ENCODE results near the gene KCNH8. TPM values are rescaled to one million over a fixed set of nuclear protein-coding genes. Genes with fewer than 3 reads are reported as not detected.
A peak's percentile ranks its signal among the peaks of the same experiment; 100 is the strongest.
"Not testable (repeated sequence)": the region's sequence is repeated elsewhere in the genome, so short reads cannot be mapped to it uniquely, and the experiment has no call there.

The KCNH8 gene
- total RNA-seq, 3 donors from 2014 or later (not counting 1 experiment from before 2014, with no cell fraction given), result 0.10 TPM; not detected in 2

GRCh38 chr3:19226479-19226878, 78.2 kb downstream of the KCNH8 start:
- Histone ChIP-seq H3K4me1 (ENCODE audit: control insufficient read depth, insufficient read depth, low read length) (no peaks in the 10 kb centered on the region), H3K27ac (ENCODE audit: low read length) (no peak overlapping the region), H3K4me3 (ENCODE audit: low read length) (no peak overlapping the region), H3K36me3 (ENCODE audit: control insufficient read depth, insufficient read depth, low read length) (no peaks in the 10 kb centered on the region), H3K27me3 (ENCODE audit: control insufficient read depth, insufficient read depth, low read length) (no peaks in the 10 kb centered on the region), H3K9me3 (ENCODE audit: control insufficient read depth, insufficient read depth, low read length) (no peaks in the 10 kb centered on the region)
- 62% methylated on average over 2 of the region's 2 CpGs for WGBS (ENCODE audit: insufficient coverage)
- Mint-ChIP-seq H3K36me3 (no peaks in the 10 kb centered on the region), H3K27me3 (ENCODE audit: low read depth in 2 of 2) (no peaks in the 10 kb centered on the region), H3K27ac (no peak overlapping the region), H3K4me3 (no peak overlapping the region), H3K9me3 (peaks cover 0 to 2% of the 10 kb centered on the region in 2 donors), H3K4me1 (no peaks in the 10 kb centered on the region)
- no peak for ATAC-seq
- intact Hi-C loops (cut with micrococcal nuclease), result no loop called here
- DNase-seq, result no peak
- TF ChIP-seq CTCF (IDR thresholded peaks at IDR 0.05), result no peak

GRCh38 chr3:19228167-19228566, 79.9 kb downstream of the KCNH8 start:
- TF ChIP-seq CTCF (IDR thresholded peaks at IDR 0.05), result no peak
- H3K36me3 Mint-ChIP-seq, result no peaks in the 10 kb centered on the region

GRCh38 chr3:19229086-19229485, 80.8 kb downstream of the KCNH8 start:
- Mint-ChIP-seq H3K27me3 (ENCODE audit: low read depth in 2 of 2) (no peaks in the 10 kb centered on the region), H3K4me1 (no peaks in the 10 kb centered on the region), H3K4me3 (no peak overlapping the region), H3K36me3 (no peaks in the 10 kb centered on the region), H3K27ac (no peak overlapping the region), H3K9me3 (no peaks in the 10 kb centered on the region)
- TF ChIP-seq CTCF (IDR thresholded peaks at IDR 0.05), result no peak
- DNase-seq (no peak), ATAC-seq (no peak)
- no peak overlapping the region for H3K27ac ChIP-seq (ENCODE audit: low read length)
- no peaks in the 10 kb centered on the region for H3K36me3 ChIP-seq (ENCODE audit: control insufficient read depth, insufficient read depth, low read length)
- H3K4me3 ChIP-seq (ENCODE audit: low read length), result no peak overlapping the region
- intact Hi-C loops (cut with micrococcal nuclease), result no loop called here
- H3K4me1 ChIP-seq (ENCODE audit: control insufficient read depth, insufficient read depth, low read length), result no peaks in the 10 kb centered on the region
- no peaks in the 10 kb centered on the region for H3K27me3 ChIP-seq (ENCODE audit: control insufficient read depth, insufficient read depth, low read length)
- WGBS (ENCODE audit: insufficient coverage), result 100% methylated on average over 1 of the region's 1 CpG
- no peaks in the 10 kb centered on the region for H3K9me3 ChIP-seq (ENCODE audit: control insufficient read depth, insufficient read depth, low read length)

More at GRCh38 chr3:19228167-19228566, 79.9 kb downstream of the KCNH8 start:
- H3K4me1 ChIP-seq (ENCODE audit: control insufficient read depth, insufficient read depth, low read length), result no peaks in the 10 kb centered on the region
- DNase-seq (no peak), ATAC-seq (no peak)
- Mint-ChIP-seq H3K27me3 (ENCODE audit: low read depth in 2 of 2) (no peaks in the 10 kb centered on the region), H3K9me3 (peaks cover 0 to 2% of the 10 kb centered on the region in 2 donors), H3K27ac (no peak overlapping the region), H3K4me3 (no peak overlapping the region), H3K4me1 (no peaks in the 10 kb centered on the region)
- H3K36me3 ChIP-seq (ENCODE audit: control insufficient read depth, insufficient read depth, low read length), result no peaks in the 10 kb centered on the region
- intact Hi-C loops (cut with micrococcal nuclease), result no loop called here
- WGBS (ENCODE audit: insufficient coverage), result 100% methylated on average over 1 of the region's 3 CpGs
- H3K4me3 ChIP-seq (ENCODE audit: low read length), result no peak overlapping the region
- no peaks in the 10 kb centered on the region for H3K27me3 ChIP-seq (ENCODE audit: control insufficient read depth, insufficient read depth, low read length)
- no peaks in the 10 kb centered on the region for H3K9me3 ChIP-seq (ENCODE audit: control insufficient read depth, insufficient read depth, low read length)
- H3K27ac ChIP-seq (ENCODE audit: low read length), result no peak overlapping the region

- not testable (repeated sequence) for H3K4me1 ChIP-seq (ENCODE audit: control insufficient read depth, insufficient read depth, low read length)
Observed at GRCh38 chr3:19229881-19230280, 81.6 kb downstream of the KCNH8 start.

More at GRCh38 chr3:19229881-19230280, 81.6 kb downstream of the KCNH8 start:
- intact Hi-C loops (cut with micrococcal nuclease); H3K4me1 Mint-ChIP-seq; H3K27me3 Mint-ChIP-seq (ENCODE audit: low read depth in 2 of 2); DNase-seq; H3K9me3 Mint-ChIP-seq; H3K27ac ChIP-seq (ENCODE audit: low read length); H3K36me3 ChIP-seq (ENCODE audit: control insufficient read depth, insufficient read depth, low read length); H3K9me3 ChIP-seq (ENCODE audit: control insufficient read depth, insufficient read depth, low read length); H3K4me3 Mint-ChIP-seq; H3K4me3 ChIP-seq (ENCODE audit: low read length); H3K27me3 ChIP-seq (ENCODE audit: control insufficient read depth, insufficient read depth, low read length); H3K36me3 Mint-ChIP-seq; H3K27ac Mint-ChIP-seq: not testable (repeated sequence)
- WGBS (ENCODE audit: insufficient coverage), result 11% methylated on average over 1 of the region's 3 CpGs
- peak in 1 of 3 donors; percentile 46 for ATAC-seq

Measured in natural killer cell (primary cell).